HG03521 (cell line): ENCODE measurements around the gene FRS3.

Source experiments
- ATAC-seq: cut with Tn5 transposase; IDR thresholded peaks from one replicate; pipeline ENCODE4 v1.9.1; 2021; ENCODE audit warnings: mild to moderate bottlenecking, moderate library complexity; ENCODE audit not compliant: unreplicated experiment

Gene FRS3

GRCh38 chr6:41744236-41744787 lies 35.4 kb downstream of the FRS3 start:
- no peak for ATAC-seq

DNA sequence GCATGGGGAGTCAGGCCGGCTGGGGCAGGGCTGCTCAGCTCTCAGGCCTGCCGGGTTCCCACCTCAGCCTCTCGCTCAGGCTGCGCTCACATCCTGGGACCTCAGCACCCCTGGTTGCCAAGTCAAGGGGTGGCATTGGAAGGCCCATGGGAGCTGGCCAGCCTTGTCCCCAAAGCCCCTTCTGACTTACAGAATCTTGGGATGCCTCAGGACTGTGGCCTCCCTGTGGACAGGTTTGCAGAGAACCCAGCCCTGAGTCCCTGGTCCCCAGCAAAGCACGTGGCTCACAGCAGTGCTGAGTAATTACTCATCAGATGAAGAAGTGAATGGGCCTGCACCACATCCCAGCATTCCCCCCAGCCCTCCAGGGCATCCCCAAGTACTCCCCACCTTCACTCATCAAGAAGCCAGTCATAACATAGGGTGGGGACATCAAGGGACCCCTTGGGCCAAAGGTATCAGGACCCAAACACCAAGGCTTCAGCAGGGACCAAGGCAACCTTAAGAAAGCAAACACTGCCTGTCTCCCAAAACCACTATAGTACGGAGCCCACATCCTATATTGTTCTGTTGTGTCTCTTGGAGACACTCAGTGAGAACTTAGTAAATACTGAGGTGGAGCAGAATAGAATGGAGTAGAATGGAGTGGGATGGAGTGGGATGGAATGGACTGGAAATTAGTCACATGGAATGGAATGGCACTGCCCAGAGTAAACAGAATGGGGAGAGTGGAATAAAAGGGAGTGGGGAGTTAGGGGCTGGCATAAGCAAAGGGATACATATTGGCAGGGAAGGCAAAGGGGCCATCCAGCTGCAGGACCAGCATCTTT lies 36.1 kb downstream of the FRS3 start:
- ATAC-seq, result no peak

DNA sequence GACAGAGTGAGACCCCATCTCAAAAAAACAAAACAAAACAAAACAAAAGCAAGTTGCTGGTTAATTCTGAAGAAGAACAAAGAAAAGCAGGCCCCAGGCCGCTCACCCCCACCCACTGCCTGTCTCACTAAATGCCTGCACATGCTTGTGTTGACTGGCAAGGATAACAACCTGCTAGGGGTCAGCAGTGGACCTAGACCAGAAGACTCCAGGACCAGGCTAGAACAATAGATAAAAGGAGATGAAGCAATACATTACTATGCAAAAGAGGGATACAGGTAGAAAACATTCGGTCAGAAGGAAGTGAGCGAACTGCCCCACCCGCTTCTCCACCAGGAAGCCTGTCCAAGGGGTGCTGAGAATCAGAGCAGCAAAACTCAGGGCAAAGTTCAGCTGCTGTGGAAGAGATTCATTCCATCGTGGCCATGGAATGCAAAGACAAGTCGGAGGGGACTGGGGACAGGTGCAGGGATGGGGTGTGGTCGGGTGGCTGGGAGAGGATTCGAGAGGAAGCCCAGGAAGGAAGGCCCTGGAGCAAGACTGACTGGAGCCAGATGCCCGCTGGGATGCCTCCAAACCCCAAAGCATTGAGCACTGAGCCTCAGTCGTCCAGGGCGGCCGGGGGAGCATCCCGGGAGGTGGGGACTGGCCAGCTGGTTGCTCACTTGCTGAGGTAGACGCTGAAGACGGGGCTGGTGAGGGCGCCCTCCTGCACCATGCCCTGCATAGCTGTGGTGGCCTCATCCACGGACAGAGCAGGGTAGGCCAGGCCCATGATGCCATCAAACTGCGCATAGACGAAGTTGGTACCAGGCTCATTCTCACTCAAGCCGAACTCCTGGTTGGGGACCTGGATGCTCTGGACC lies 37.8 kb downstream of the FRS3 start:
- ATAC-seq, result no peak

GRCh38 chr6:41740366-41741162 lies 39.1 kb downstream of the FRS3 start:
- no peak for ATAC-seq

- no peak for ATAC-seq
These were observed 40.7 kb downstream of the FRS3 start for GRCh38 chr6:41739041-41739440.

- no peak for ATAC-seq
These were observed 42.0 kb downstream of the FRS3 start for GRCh38 chr6:41737591-41738130.

- no peak for ATAC-seq
These were observed 42.7 kb downstream of the FRS3 start for GRCh38 chr6:41736800-41737555.

GRCh38 chr6:41736186-41736733 lies 43.4 kb downstream of the FRS3 start:
- ATAC-seq, result no peak

DNA sequence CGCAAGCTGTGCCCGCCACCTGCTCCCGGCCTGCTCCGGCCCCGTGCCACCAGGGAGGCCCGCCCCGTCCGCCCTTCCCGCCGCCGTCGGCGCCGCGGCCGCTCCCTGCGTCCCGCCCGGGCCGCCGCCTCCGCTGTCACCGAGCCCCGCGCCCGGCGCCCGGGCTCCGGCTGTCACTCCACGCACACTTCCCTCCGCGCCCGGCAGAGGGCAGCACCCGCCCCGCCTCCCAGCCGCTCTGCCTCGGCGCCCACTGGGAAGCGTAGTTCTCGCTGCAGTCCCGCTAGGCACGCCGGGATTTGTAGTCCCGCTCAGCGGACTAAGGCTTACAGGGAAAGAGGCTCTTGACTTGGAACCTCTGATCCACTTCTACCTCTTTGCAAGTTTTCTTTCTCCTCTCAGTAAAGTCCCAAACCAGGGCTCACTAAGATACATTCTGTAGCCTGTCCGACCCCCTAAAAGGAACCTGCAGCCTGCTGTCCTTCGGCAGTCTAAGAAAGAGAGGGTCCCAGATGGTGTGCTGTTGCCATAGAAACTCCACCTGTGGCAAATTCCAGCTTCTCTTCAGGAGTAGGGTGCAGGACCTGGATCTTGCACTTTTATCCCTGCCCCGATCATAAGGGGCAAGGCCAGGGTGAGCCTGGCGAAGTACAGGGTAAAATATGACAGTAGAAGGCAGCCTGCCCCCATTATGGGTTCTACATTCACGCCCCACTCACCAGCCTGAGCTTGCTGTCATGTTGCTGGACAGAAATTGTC lies 44.1 kb downstream of the FRS3 start, which contains the start of gene TFEB:
Gene TFEB, minus strand, starts transcription at position 182 of the 759 bp plus-strand sequence. CDS start 44,395 bp downstream, outside the sequence.
- ATAC-seq, result peak; percentile 47

- peak; percentile 24 for ATAC-seq
These were observed 44.9 kb downstream of the FRS3 start for GRCh38 chr6:41734666-41735426.

GRCh38 chr6:41733707-41734665 lies 45.7 kb downstream of the FRS3 start:
- peak; percentile 46 for ATAC-seq

GRCh38 chr6:41733360-41733706 lies 46.4 kb downstream of the FRS3 start:
- ATAC-seq, result no peak

DNA sequence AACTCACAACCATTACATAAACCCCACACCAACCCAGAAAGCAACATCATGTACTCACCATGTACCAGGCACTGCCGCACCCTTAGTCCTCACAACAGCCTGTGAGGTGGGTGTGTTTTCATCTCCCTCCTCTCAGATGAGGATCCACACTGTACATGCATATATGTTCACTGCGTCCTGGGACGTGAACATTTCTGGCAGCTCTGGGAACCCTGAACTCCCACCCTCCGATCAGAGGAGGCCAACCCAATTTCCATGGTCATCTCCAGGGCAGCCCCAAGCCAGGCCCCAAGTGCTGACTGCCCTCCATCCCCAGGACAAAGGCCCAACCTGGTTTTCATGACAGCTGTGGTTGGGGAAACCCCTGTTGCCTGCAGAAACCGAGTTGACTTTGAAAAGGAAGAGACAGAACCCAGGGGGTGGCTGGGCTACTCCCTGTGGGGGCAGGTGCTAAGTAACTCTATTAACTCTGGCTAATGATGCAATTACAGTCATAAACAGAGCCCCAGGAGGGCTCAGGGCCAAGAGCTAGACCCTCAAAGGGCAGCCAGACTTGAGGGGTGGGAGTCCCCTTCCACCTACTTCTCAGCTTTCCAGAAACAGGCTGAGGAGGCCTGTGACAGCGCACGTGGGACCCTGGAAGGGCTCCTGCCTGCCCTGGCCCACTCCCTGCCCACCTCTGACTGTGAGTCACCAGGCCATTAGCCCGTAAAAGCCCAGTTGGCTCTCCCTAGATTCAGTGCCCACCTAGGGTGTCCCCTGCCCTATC lies 46.9 kb downstream of the FRS3 start:
- ATAC-seq, result peak; percentile 20

GRCh38 chr6:41732149-41732548 lies 47.6 kb downstream of the FRS3 start:
- ATAC-seq, result no peak

GRCh38 chr6:41731561-41732086 lies 48.1 kb downstream of the FRS3 start:
- ATAC-seq, result no peak
